ENCODE data around the gene NELFA. TPM values are rescaled to one million over a fixed set of nuclear protein-coding genes. Genes with fewer than 3 reads are reported as not detected.

Gene NELFA
- total and polyA plus RNA-seq, 2 of the 13 experiments (the other 11 are each of a cell fraction or from before 2014, with no cell fraction given): 13.3 to 18.5 TPM

DNA sequence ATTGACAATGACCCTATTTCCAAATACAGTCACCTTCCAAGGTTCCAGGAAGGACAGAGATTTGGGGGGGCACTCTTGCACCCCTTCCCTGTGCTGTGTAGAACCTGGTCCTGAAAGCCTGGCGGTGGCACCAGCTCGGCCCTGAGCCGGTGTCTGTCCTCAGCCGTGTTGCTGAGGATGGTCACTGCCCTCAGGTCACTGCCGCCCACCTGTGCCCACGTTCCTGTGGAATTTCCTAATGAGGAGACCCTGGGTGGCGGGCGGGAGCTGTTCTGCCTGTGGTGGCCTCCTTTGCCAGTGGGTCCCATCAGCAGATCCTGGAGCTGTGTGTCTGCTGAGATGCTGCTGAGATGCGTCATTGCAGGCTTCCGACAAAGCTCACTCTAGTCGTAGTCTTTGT is 32.9 kb downstream of the NELFA start (continued):
- TF ChIP-seq JDP2 (CRISPR knock-in tag; IDR thresholded peaks at IDR 0.05; ENCODE audit: borderline replicate concordance) (no peak), NCOR1 (IDR thresholded peaks at IDR 0.05; ENCODE audit: borderline replicate concordance, low read length) (no peak), ZNF235 (CRISPR knock-in tag; IDR thresholded peaks at IDR 0.05; ENCODE audit: borderline replicate concordance) (no peak), ATF4 (CRISPR knock-in tag; IDR thresholded peaks at IDR 0.05) (no peak), ZNF17 (CRISPR knock-in tag; IDR thresholded peaks at IDR 0.05) (no peak)

- 95% methylated on average over 6 of the region's 14 CpGs for WGBS (ENCODE audit: low lambda C conversion rate)
- DNase-seq (ENCODE audit: low spot score) (no peak), FAIRE-seq (no peak), ATAC-seq (no peak)
- Histone ChIP-seq H3K27me3 (ENCODE audit: control insufficient read depth in 1 of 2, insufficient read depth in 2 of 2, low read length in 2 of 2) (no peaks in the 10 kb centered on the region), H3K79me2 (ENCODE audit: insufficient read depth, low read length) (no peaks in the 10 kb centered on the region), H4K20me1 (ENCODE audit: insufficient read depth, low read length) (no peaks in the 10 kb centered on the region), H3K27ac (ENCODE audit: extremely low read length, insufficient read depth, low read length) (no peak overlapping the region), H2AFZ (ENCODE audit: low read length) (no peak overlapping the region), H3K4me2 (ENCODE audit: low read depth, low read length) (no peak overlapping the region), H3K36me3 (replicated peaks in 1 of 2; ENCODE audit: control insufficient read depth in 1 of 2, insufficient read depth in 2 of 2, low read length in 2 of 2) (peaks cover 45 to 93% of the 10 kb centered on the region in 2 experiments), H3K4me3 (replicated peaks in 1 of 3; ENCODE audit: insufficient read depth in 1 of 3, low read depth in 2 of 3, low read length in 3 of 3) (no peak overlapping the region), H3K9ac (ENCODE audit: insufficient read depth, low read depth, low read length) (no peak overlapping the region), H3K9me3 (ENCODE audit: low read length) (no peaks in the 10 kb centered on the region), H3K4me1 (ENCODE audit: insufficient read depth, low read length) (no peaks in the 10 kb centered on the region)
- CTCF ChIA-PET (ENCODE audit: low intra/inter-chr PET ratio, low total read pairs): no interaction called here
- in situ Hi-C loops (cut with HindIII; ENCODE audit: extremely low pct_ligation_motif_present, low pct_unique_long_range_greater_than_20kb) (no loop called here), intact Hi-C loops (cut with micrococcal nuclease; ENCODE audit: unreplicated experiment) (no loop called here)
- POLR2A ChIA-PET: no interaction called here
- no TSS peak for BruUV-seq (replicated peaks)
- TF ChIP-seq TARDBP (CRISPR knock-in tag; IDR thresholded peaks at IDR 0.05): no peak
- TF ChIP-seq CAMTA2 (CRISPR knock-in tag; IDR thresholded peaks at IDR 0.05; ENCODE audit: borderline replicate concordance): no peak
- TF ChIP-seq RNF219 (CRISPR knock-in tag; IDR thresholded peaks at IDR 0.05): no peak
- no peak for TF ChIP-seq ZBTB1 (CRISPR knock-in tag; IDR thresholded peaks at IDR 0.05; ENCODE audit: borderline replicate concordance)
- no peak for TF ChIP-seq TAF15 (IDR thresholded peaks at IDR 0.05; ENCODE audit: low read depth, low read length, poor library complexity, severe bottlenecking)
- no peak for TF ChIP-seq RCOR2 (CRISPR knock-in tag; IDR thresholded peaks at IDR 0.05)
- no peak for TF ChIP-seq TOE1 (CRISPR knock-in tag; IDR thresholded peaks at IDR 0.05)
- TF ChIP-seq EEA1 (CRISPR knock-in tag; IDR thresholded peaks at IDR 0.05; ENCODE audit: borderline replicate concordance): no peak
- TF ChIP-seq ZNF567 (CRISPR knock-in tag; IDR thresholded peaks at IDR 0.05; ENCODE audit: borderline replicate concordance): no peak
- TF ChIP-seq, protein P1, sequence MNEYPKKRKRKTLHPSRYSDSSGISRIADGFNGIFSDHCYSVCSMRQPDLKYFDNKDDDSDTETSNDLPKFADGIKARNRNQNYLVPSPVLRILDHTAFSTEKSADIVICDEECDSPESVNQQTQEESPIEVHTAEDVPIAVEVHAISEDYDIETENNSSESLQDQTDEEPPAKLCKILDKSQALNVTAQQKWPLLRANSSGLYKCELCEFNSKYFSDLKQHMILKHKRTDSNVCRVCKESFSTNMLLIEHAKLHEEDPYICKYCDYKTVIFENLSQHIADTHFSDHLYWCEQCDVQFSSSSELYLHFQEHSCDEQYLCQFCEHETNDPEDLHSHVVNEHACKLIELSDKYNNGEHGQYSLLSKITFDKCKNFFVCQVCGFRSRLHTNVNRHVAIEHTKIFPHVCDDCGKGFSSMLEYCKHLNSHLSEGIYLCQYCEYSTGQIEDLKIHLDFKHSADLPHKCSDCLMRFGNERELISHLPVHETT (CRISPR knock-in tag; conservative IDR thresholded peaks at IDR 0.05): no peak
- TF ChIP-seq MTA3 (CRISPR knock-in tag; IDR thresholded peaks at IDR 0.05): no peak
- no peak for TF ChIP-seq ZNF749 (CRISPR knock-in tag; IDR thresholded peaks at IDR 0.05; ENCODE audit: borderline replicate concordance)
- TF ChIP-seq LBX2 (CRISPR knock-in tag; IDR thresholded peaks at IDR 0.05; ENCODE audit: borderline replicate concordance): no peak
These were observed 33.4 kb downstream of the NELFA start for GRCh38 chr4:1975391-1975801.
